ENCODE data around the gene PREX1. TPM values are rescaled to one million over a fixed set of nuclear protein-coding genes. Genes with fewer than 3 reads are reported as not detected.

Gene PREX1
- total and polyA plus RNA-seq, 2 of the 4 experiments (the other 2 are of a cell fraction): 0.67 to 0.72 TPM

GRCh38 chr20:48773837-48774418 is 53.9 kb downstream of the PREX1 start:
- H3K18ac ChIP-seq (ENCODE audit: low read depth, low read length): no peak overlapping the region
- H2BK20ac ChIP-seq (ENCODE audit: low read depth, low read length): no peak overlapping the region
- in situ Hi-C loops (cut with MboI; ENCODE audit: low sequenced_read_pairs): no loop called here
- ATAC-seq (ENCODE audit: low read depth): no peak
- H4K5ac ChIP-seq (ENCODE audit: low read depth, low read length): no peak overlapping the region
- no peak overlapping the region for H2BK15ac ChIP-seq (ENCODE audit: low read depth, low read length)
- H4K20me1 ChIP-seq (ENCODE audit: insufficient read depth, low read length): no peaks in the 10 kb centered on the region
- no peak overlapping the region for H3K23ac ChIP-seq (ENCODE audit: low read depth, low read length)
- no peak for DNase-seq
- H3K4me1 ChIP-seq (ENCODE audit: control insufficient read depth, insufficient read depth, low read length): no peaks in the 10 kb centered on the region
- no peak overlapping the region for H3K4me2 ChIP-seq (ENCODE audit: low read depth, low read length)
- H3K9me1 ChIP-seq (ENCODE audit: insufficient read depth, low read length): no peaks in the 10 kb centered on the region; the same call in 1 of the 2 replicates
- H2AK9ac ChIP-seq (replicated peaks; ENCODE audit: low read depth, low read length, poor library complexity): peak overlapping the region; percentile 10
- H3K4ac ChIP-seq (ENCODE audit: low read depth, low read length): no peak overlapping the region
- H3K14ac ChIP-seq (replicated peaks; ENCODE audit: low read depth, low read length): no peak overlapping the region
- H2BK5ac ChIP-seq (ENCODE audit: low read depth, low read length, poor library complexity, severe bottlenecking): no peak overlapping the region
- no peak overlapping the region for H2BK120ac ChIP-seq (ENCODE audit: low read depth, low read length)
- WGBS, 2 experiments (ENCODE audit: extremely low coverage in 2 of 2, insufficient read length in 1 of 2): 53% methylated on average over 3 of the region's 14 CpGs; no CpG with 5 or more reads in 1 of the 2 experiments
- H3K27ac ChIP-seq (ENCODE audit: insufficient read depth, low read length): no peak overlapping the region
- CTCF ChIA-PET: interaction anchor here (0.6 to 1.3 kb wide), 2 partner anchors 9 to 223 kb away, joined by 3 to 4 read pairs; no protein-coding TSS in a partner anchor
- dilution Hi-C loops (cut with HindIII; ENCODE audit: low sequenced_read_pairs, unreplicated experiment): no loop called here
- H3K9ac ChIP-seq (ENCODE audit: low read depth, low read length): no peak overlapping the region
- TF ChIP-seq BHLHE40 (IDR thresholded peaks at IDR 0.05; ENCODE audit: low read depth, low read length): no peak
- no peak for TF ChIP-seq SMC3 (IDR thresholded peaks at IDR 0.05; ENCODE audit: low read depth, low read length)
- TF ChIP-seq CTCF (conservative IDR thresholded peaks at IDR 0.05; ENCODE audit: low read depth, low read length): no peak
- no peak for TF ChIP-seq CHD1 (IDR thresholded peaks at IDR 0.05; ENCODE audit: low read depth, low read length)
- TF ChIP-seq NFE2L2 (IDR thresholded peaks at IDR 0.05; ENCODE audit: low read depth, low read length): no peak
- TF ChIP-seq FOS (IDR thresholded peaks at IDR 0.05; ENCODE audit: low read depth, low read length): no peak
- TF ChIP-seq RCOR1 (IDR thresholded peaks at IDR 0.05; ENCODE audit: insufficient replicate concordance, low read length): no peak
- TF ChIP-seq MAZ (IDR thresholded peaks at IDR 0.05; ENCODE audit: borderline replicate concordance, low read depth, low read length): no peak
- no peak for TF ChIP-seq POLR2A (IDR thresholded peaks at IDR 0.05; ENCODE audit: low read depth, low read length)
- no peak for TF ChIP-seq RAD21 (IDR thresholded peaks at IDR 0.05; ENCODE audit: low read length)
- no peak for TF ChIP-seq MXI1 (IDR thresholded peaks at IDR 0.05; ENCODE audit: borderline replicate concordance, low read depth, low read length)
- TF ChIP-seq, protein P1, sequence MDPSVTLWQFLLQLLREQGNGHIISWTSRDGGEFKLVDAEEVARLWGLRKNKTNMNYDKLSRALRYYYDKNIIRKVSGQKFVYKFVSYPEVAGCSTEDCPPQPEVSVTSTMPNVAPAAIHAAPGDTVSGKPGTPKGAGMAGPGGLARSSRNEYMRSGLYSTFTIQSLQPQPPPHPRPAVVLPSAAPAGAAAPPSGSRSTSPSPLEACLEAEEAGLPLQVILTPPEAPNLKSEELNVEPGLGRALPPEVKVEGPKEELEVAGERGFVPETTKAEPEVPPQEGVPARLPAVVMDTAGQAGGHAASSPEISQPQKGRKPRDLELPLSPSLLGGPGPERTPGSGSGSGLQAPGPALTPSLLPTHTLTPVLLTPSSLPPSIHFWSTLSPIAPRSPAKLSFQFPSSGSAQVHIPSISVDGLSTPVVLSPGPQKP (IDR thresholded peaks at IDR 0.05; ENCODE audit: borderline replicate concordance, low read depth, low read length): no peak
- TF ChIP-seq CEBPB (IDR thresholded peaks at IDR 0.05; ENCODE audit: low read depth, low read length): no peak
- no peak for TF ChIP-seq RFX5 (IDR thresholded peaks at IDR 0.05; ENCODE audit: low read depth, low read length)
- TF ChIP-seq MAFK (IDR thresholded peaks at IDR 0.05; ENCODE audit: low read depth, low read length): no peak
- H2AK5ac ChIP-seq (ENCODE audit: low read depth, low read length): no peak overlapping the region
- POLR2A ChIA-PET (ENCODE audit: unreplicated experiment): no interaction called here
- H3K79me1 ChIP-seq (ENCODE audit: low read depth in 1 of 2, low read length in 2 of 2): no peaks in the 10 kb centered on the region
- no peak overlapping the region for H3K4me3 ChIP-seq (ENCODE audit: insufficient read depth, low read depth, low read length)
- H3K27me3 ChIP-seq (ENCODE audit: control insufficient read depth, insufficient read depth, low read length): peaks cover 7% of the 10 kb centered on the region; the same call in 1 of the 2 replicates
- H4K8ac ChIP-seq (ENCODE audit: low read depth in 2 of 2, low read length in 2 of 2): no peak overlapping the region
- H3K9me3 ChIP-seq (ENCODE audit: control insufficient read depth, insufficient read depth, low read length): peaks cover 3% of the 10 kb centered on the region; the same call in 1 of the 2 replicates
- no TSS peak for BruUV-seq (replicated peaks)
- no peaks in the 10 kb centered on the region for H3K36me3 ChIP-seq (ENCODE audit: control insufficient read depth, insufficient read depth, low read length)
- H2AFZ ChIP-seq (replicated peaks; ENCODE audit: low read length, poor library complexity): no peak overlapping the region
- H4K91ac ChIP-seq (ENCODE audit: insufficient read depth, low read depth, low read length): no peak overlapping the region
- no peak overlapping the region for H3K56ac ChIP-seq (ENCODE audit: extremely low read depth, insufficient read depth, low read length)
- intact Hi-C loops (cut with micrococcal nuclease): no loop called here
